ENCODE measurements around the gene MFF. TPM values are rescaled to one million over a fixed set of nuclear protein-coding genes. Genes with fewer than 3 reads are reported as not detected.

Gene MFF
- total RNA-seq, 6 donors from 2014 or later: 47.6 to 103 (median 74.5) TPM

DNA sequence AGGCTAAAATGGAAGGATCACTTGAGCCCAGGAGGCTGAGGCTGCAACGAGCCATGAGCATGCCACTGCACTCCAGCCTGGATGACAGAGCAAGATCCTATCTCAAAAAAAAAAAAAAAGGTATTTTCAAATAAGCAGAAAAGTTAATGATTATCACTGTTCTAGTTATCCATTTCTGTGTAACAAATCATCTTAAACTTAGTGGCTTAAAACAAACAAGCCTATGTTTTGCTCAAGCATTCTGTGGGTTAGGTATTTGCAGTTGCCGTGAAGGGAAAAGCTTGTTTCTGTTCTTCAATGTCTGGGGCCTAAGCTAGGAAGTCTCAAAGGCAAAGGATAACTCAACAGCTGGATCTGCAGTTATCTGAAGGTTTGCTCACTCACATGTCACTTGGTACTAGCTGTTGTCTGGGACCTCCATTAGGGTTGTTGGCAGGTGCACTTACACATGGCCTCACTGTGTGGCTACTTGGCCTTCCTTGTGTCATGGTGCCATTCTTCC, 14.1 kb downstream of the MFF start:
- H3K9me3 ChIP-seq: no peaks in the 10 kb centered on the region
- TF ChIP-seq POLR2AphosphoS5 (IDR thresholded peaks at IDR 0.05): no peak
- TF ChIP-seq, protein P1, sequence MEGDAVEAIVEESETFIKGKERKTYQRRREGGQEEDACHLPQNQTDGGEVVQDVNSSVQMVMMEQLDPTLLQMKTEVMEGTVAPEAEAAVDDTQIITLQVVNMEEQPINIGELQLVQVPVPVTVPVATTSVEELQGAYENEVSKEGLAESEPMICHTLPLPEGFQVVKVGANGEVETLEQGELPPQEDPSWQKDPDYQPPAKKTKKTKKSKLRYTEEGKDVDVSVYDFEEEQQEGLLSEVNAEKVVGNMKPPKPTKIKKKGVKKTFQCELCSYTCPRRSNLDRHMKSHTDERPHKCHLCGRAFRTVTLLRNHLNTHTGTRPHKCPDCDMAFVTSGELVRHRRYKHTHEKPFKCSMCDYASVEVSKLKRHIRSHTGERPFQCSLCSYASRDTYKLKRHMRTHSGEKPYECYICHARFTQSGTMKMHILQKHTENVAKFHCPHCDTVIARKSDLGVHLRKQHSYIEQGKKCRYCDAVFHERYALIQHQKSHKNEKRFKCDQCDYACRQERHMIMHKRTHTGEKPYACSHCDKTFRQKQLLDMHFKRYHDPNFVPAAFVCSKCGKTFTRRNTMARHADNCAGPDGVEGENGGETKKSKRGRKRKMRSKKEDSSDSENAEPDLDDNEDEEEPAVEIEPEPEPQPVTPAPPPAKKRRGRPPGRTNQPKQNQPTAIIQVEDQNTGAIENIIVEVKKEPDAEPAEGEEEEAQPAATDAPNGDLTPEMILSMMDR (IDR thresholded peaks at IDR 0.05): no peak
- TF ChIP-seq POLR2A (IDR thresholded peaks at IDR 0.05): no peak
- TF ChIP-seq EP300 (IDR thresholded peaks at IDR 0.05): no peak

GRCh38 chr2:227340106-227340505, 15.1 kb downstream of the MFF start:
- TF ChIP-seq POLR2AphosphoS5 (IDR thresholded peaks at IDR 0.05) (no peak), POLR2A (IDR thresholded peaks at IDR 0.05) (no peak), EP300 (IDR thresholded peaks at IDR 0.05) (no peak)
- TF ChIP-seq, protein P1 (IDR thresholded peaks at IDR 0.05): no peak
- 73 to 75% methylated on average over 6 of the region's 6 CpGs for WGBS, 2 donors

More for the DNA sequence above, 14.1 kb downstream of the MFF start:
- Histone ChIP-seq H3K27ac (no peak overlapping the region), H3K4me3 (no peak overlapping the region), H3K4me1 (no peaks in the 10 kb centered on the region), H3K27me3 (no peaks in the 10 kb centered on the region), H3K36me3 (peaks cover 0 to 57% (median 12%) of the 10 kb centered on the region in 4 donors)
- 80 to 82% methylated on average over 2 of the region's 2 CpGs for WGBS, 2 donors
- DNase-seq (no peak), ATAC-seq (ENCODE audit: low FRiP score in 2 of 2) (no peak)

DNA sequence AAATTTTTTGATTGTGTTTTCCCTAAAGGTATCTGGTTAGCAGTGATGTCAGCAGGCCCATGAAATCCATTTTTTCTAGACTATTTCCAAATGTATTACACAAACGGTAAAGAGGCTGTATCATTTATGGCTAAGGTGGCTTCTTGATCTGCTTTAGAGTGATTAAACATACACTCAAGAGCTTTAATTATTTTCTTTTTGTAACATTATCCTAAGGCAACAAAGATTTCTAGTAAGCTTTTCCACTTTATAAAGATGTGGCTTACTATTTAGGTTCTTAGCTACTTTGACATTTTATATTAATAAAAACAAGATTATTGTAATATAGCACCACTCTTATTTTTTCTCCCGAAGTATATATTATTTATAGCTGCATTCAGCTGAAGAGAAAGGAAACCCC, 16.5 kb downstream of the MFF start:
- no peak for DNase-seq
- 82 to 87% methylated on average over 2 of the region's 2 CpGs for WGBS, 2 donors
- no peak for ATAC-seq (ENCODE audit: low FRiP score in 2 of 2)

More at GRCh38 chr2:227340106-227340505, 15.1 kb downstream of the MFF start:
- no peaks in the 10 kb centered on the region for H3K4me1 ChIP-seq
- H3K36me3 ChIP-seq: peaks cover 0 to 49% (median 7%) of the 10 kb centered on the region in 4 donors
- no peaks in the 10 kb centered on the region for H3K9me3 ChIP-seq
- no peak overlapping the region for H3K4me3 ChIP-seq
- no peak for ATAC-seq (ENCODE audit: low FRiP score in 2 of 2)
- H3K27me3 ChIP-seq: no peaks in the 10 kb centered on the region
- no peak for DNase-seq
- no peak overlapping the region for H3K27ac ChIP-seq

GRCh38 chr2:227344231-227344630, 19.2 kb downstream of the MFF start:
- no peak overlapping the region for H3K27ac ChIP-seq
- no peaks in the 10 kb centered on the region for H3K4me1 ChIP-seq
- H3K4me3 ChIP-seq: no peak overlapping the region
- WGBS, 2 donors: 63 to 68% methylated on average over 2 of the region's 2 CpGs
- H3K9me3 ChIP-seq: no peaks in the 10 kb centered on the region
- no peaks in the 10 kb centered on the region for H3K27me3 ChIP-seq
- ATAC-seq (ENCODE audit: low FRiP score in 2 of 2): no peak
- H3K36me3 ChIP-seq: peaks cover 0 to 52% (median 4%) of the 10 kb centered on the region in 4 donors
- TF ChIP-seq POLR2AphosphoS5 (IDR thresholded peaks at IDR 0.05) (no peak), POLR2A (IDR thresholded peaks at IDR 0.05) (no peak), EP300 (IDR thresholded peaks at IDR 0.05) (no peak)
- TF ChIP-seq, protein P1 (IDR thresholded peaks at IDR 0.05): no peak
- no peak for DNase-seq

More for the DNA sequence above, 16.5 kb downstream of the MFF start:
- Histone ChIP-seq H3K4me1 (no peaks in the 10 kb centered on the region), H3K36me3 (peaks cover 0 to 45% (median 6%) of the 10 kb centered on the region in 4 donors), H3K27me3 (no peaks in the 10 kb centered on the region), H3K4me3 (no peak overlapping the region), H3K9me3 (no peaks in the 10 kb centered on the region), H3K27ac (no peak overlapping the region)
- TF ChIP-seq, protein P1 (IDR thresholded peaks at IDR 0.05): no peak
- TF ChIP-seq POLR2AphosphoS5 (IDR thresholded peaks at IDR 0.05) (no peak), POLR2A (IDR thresholded peaks at IDR 0.05) (no peak), EP300 (IDR thresholded peaks at IDR 0.05) (no peak)

GRCh38 chr2:227347117-227347516, 22.1 kb downstream of the MFF start:
- TF ChIP-seq, protein P1 (IDR thresholded peaks at IDR 0.05): no peak
- TF ChIP-seq EP300 (IDR thresholded peaks at IDR 0.05) (no peak), POLR2AphosphoS5 (IDR thresholded peaks at IDR 0.05) (no peak), POLR2A (IDR thresholded peaks at IDR 0.05) (no peak)
- no peaks in the 10 kb centered on the region for H3K4me1 ChIP-seq

More at GRCh38 chr2:227347117-227347516, 22.1 kb downstream of the MFF start:
- H3K27me3 ChIP-seq: no peaks in the 10 kb centered on the region
- ATAC-seq (ENCODE audit: low FRiP score in 2 of 2) (no peak), DNase-seq (no peak)
- 81 to 84% methylated on average over 7 of the region's 7 CpGs for WGBS, 2 donors
- peaks cover 0 to 43% (median 4%) of the 10 kb centered on the region in 4 donors for H3K36me3 ChIP-seq
- H3K4me3 ChIP-seq: no peak overlapping the region
- H3K27ac ChIP-seq: no peak overlapping the region
- no peaks in the 10 kb centered on the region for H3K9me3 ChIP-seq

Data from upper lobe of left lung (tissue), 6 donors.